G401.6 (cell line): ENCODE measurements around the gene FITM2.
"Not testable (repeated sequence)": the region's sequence is repeated elsewhere in the genome, so short reads cannot be mapped to it uniquely, and the experiment has no call there.

ENCODE experiments used
- FAIRE-seq: peaks from 2 replicates; lab custom pipeline; 2012; peaks lifted over from hg19 to GRCh38; lab: Jason Lieb, UNC

The FITM2 gene

DNA sequence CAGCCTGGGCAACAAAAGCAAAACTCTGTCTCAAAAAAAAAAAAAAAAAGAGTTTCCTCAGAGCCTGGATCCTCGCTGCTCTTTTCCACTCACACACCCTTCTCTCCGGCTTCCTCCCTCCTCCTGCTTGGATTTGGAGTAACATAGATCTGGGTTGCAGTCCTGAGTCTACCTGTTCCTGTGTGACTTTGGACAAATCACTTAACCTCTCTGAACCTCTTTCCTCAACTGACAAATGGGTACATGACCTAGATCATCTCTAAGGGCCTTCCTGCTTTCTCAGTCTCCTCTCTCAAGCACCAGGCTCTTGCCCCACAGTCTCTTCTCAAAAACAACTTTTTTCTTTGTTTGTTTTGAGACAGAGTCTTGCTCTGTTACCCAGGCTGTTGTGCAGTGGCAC is 20.2 kb upstream of the FITM2 start:
- FAIRE-seq: no peak

DNA sequence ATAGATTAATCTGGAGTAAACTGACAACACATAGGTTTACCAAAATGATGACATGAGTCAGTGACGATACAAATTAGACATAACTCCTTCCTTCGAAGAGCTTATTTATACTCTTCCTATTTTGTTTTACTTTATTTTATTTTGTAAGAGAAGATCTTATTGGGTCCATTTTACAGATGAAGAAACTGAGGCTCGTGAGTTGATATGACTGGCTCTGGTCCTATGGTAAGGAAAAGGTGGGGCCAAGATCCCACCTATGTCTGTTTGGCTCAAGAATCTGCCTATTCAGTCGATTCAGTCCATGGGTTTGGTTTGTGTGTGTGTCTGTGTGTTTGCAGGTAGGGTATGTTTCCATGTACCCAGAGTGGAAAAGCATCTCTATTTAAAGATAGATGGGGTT is 17.4 kb upstream of the FITM2 start:
- FAIRE-seq: no peak

DNA sequence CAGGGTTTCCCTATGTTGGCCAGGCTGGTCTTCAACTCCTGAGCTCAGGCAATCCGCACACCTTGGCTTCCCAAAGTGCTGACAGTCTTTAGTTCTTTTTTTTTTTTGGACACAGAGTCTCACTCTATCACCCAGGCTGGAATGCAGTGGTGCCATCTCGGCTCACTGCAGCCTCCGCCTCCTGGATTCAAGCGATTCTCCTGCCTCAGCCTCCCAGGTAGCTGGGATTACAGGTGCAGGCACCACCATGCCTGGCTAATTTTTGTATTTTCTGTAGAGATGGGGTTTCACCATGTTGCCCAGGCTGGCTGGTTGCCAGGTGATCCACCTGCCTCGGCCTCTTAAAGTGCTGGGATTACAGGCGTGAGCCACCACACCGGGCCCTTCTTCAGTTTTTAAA is 16.7 kb upstream of the FITM2 start:
- not testable (repeated sequence) for FAIRE-seq

DNA sequence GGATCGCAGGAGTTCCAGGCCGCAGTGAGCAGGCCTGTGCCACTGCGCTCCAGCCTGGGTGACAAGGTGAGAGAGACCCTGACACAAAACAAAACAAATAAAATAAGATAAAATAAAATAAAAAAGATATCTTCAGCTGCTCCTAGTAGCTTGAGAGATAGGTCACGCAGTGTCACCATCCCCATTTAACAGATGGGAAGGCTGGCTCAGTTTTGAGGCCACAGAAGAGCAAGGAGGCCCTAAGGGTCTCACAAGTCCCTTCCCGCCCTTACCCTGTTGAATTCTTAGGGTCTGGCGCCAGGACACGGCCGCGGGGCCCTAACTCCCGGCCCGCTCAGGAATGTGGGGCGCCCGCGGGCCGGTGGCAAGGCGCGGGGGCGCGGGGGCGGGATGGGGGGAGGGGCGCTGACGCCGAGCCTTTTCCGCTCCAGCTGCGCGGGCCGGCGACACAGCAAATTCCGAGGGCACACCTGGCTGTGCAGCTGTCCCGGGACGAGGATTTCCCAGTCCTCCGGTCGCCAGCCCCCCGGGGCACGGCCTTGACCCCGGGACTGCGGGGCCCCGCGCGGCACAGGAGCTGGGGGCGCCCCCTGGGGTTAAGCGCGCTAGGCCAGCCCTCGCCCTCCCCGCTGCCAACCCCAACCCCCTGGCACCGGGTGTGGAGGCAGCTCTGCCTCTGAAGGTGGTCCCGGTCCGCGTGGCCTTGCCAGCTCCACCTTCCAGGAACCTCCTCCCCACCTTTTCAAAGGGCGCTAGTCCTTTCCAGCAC is 15.6 kb upstream of the FITM2 start:
- no peak for FAIRE-seq

DNA sequence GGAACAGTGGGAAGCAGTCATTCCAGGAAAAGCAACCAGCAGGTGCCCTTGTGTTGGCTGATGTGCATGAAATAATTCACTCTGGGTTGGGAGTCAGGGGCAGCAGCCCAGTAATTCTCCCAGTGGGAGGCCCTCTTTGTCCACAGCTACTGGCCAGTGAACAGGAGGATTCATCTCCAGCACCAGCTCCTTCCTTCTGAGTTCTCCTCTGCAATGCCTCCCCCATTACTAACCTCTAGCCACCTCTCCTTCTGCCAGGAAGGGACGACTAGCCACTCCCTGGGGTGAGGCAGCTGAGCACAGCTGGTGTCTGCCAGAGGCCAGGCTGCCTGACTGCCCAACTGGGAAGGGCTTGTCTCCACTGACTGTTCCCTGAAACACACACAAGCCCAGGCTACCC is 13.3 kb upstream of the FITM2 start:
- no peak for FAIRE-seq

DNA sequence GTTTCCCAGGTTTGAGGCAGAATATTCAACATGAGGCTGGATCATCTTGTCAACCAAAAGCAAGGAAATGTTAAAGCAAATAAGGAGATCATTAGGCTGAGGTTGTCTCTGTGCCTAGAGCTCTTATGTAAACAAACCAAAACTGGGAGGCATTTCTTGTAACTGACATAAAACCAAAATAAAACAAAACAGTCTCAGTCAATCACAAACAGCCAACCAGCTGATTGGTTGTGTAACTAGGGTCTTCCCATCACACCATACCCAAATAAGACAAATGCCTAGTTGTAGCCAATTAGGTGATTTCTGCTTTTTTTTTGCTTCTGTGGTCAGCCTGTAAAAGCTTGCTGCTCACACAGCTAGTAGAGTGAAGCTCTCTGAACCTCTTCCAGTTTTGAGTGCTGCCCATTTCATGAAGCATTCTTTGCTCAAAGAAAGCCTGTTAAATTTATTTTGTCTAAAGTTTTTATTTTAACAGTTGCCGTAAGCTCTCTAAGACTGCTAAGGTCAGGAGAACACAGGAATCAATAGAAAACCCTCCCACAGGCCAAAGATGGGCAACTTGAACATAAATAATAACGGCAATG is 8.9 kb upstream of the FITM2 start:
- no peak for FAIRE-seq

DNA sequence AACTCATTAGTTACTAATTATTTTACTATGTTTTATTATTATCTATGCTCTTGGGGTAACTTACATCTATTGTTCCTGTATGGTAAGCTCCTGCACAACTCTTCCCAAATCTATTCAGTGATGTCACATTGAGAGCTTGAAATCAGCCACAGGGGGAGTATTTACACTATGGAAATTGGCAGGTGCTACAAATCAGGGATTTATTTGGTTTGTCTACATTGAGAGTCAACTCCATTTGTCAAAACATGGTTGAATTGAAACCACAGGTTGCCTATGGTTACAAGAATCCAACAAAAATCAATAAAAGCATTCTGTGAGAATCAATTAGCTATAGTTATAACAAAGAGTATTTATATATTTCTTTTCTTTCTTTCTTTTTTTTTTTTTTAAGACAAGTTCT is 3.9 kb upstream of the FITM2 start:
- no peak for FAIRE-seq

DNA sequence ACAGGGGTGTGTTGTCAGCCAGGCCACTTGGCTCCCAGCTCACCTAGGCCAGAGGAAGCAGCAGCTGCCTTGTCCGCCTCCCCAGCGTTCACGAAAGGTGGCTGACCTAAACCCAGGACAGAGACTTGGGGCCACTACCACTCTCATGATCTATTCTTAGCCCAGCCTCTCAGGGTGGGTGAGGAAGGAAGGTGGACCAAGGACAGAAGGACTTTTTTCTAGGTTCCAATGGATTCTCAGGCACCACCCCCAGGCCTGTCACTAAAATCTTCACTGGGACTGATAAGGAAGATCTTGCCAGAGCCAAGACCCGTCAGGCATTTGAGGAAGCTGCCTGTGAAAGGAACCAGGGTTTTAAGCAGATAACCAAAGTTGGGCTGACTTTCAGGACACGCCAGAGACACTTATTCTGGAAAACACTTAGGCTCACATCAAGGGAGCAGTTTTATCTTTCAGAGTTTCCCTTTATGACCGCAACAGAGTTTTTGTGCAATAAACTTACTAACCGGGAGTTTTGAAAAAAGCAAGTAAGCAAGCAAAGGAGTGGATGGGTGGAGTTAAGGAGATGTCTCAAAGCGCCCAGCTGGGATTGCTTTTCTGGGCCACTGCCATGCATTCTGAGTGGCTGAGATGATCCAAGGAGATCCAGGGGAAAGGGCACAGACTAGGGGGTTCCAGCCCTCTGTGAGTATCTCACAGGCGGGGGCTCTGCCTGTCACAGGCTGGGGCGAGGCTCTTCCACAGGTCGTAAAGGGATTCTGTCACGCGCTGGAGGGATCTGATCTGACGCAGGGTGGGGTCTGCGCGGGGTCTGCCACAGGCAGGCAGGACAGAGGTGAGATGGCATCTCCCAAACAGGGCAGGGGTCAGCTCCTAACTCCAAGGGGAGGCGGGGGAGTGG is 989 bp downstream of the FITM2 start:
- no peak for FAIRE-seq

DNA sequence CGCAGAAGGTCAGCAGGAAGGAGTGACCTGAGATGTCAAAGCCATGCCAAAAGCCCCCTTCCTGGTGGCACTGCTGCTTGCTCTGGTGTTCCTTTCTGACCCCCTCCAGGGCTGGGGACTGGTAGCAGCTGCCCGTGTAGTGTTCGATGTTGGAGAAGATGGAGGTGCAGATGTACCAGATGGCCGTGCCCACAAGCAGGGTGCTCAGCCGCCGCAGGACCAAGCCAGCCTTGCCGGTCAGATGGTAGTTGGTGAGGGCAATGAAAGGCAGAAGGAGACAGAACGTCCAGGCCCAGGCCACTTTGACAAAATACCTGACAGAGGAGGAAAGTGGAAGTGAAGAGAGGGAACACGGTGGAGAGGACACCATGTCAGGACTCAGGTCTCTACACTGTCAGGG is 4.1 kb downstream of the FITM2 start:
- FAIRE-seq: no peak

DNA sequence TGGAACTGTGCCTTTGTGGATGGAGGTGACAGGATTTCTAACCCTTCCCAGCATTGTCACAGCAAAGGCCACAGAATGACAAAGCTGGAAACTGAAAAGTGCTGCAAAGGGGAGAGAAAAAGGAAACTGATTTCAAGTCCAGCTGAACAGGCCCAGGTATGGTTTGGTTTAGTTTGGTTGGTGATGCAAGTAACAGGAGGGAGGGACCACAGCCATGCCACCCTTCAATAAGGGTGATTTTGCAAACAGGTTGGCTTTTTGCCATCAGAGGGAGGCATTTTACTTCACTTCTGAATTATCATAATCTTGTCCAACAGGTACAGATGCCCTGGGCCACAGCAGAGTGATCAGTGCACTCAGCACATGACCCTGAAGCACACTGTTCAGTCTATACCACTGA is 6.6 kb downstream of the FITM2 start:
- FAIRE-seq: no peak

DNA sequence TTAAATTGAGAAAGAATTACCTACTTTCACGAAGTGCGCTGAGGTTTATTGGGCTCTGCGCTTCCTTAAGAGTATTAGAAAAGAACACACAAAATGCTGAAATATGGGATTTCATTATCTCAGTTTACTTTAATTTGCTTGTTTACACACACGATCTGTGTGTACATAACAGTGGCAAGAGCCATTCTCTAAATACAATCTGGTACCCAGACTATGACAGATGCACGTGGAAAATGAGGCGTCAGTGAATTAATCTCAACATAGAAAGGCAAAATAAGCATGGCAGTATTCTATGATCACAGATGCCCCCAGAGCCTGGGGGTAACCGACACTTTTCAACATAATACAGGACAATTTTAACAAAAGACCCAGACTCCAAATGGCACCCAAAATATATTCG is 8.3 kb downstream of the FITM2 start:
- no peak for FAIRE-seq

DNA sequence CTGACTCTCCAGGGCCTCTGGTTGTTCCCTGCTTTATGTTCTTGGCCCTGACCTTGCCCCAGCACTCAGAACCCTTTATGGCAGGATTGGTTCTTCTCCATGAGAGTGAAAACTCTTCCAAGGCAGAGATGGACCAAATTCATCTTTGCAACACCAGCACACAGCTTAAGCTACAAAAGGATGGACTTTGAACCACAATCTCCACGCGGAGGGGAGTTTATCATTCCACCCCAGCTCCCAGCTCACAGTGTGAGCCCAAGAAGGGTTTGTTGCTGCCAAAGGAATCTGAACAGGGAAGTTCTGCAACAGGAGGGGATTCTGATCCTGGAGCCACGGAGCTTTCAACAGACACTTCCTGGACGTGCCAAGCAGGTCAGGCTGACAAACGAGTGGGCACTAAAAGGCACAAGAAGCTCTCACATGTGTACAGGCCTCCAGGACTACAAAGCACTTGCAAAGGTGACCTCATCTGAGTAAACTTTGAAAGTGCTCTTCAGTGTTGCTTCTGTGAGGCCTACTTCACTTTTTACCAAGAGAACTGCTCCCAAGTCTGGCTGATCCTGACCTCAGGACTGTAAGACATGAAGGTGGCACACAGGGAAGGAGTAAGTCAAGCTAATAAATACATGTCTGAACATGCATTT is 8.9 kb downstream of the FITM2 start:
- FAIRE-seq: no peak

DNA sequence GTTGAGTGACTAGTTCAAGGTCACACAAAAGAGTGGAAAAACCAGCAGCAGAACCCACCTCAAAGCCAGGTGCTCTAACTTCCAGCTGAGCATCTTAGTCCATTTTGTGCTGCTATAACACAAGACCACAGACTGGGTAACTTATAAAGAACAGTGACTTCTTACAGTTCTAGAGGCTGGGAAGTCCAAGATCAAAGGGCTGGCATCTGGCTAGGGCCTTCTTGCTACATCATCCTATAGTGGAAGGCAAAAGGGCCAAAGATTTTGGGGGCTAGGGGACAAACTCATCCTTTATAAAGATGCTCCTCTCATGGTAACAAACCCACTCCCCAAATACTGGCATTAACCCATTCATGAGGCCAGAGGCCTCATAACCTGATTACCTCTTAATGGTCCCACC is 9.7 kb downstream of the FITM2 start:
- FAIRE-seq: no peak

DNA sequence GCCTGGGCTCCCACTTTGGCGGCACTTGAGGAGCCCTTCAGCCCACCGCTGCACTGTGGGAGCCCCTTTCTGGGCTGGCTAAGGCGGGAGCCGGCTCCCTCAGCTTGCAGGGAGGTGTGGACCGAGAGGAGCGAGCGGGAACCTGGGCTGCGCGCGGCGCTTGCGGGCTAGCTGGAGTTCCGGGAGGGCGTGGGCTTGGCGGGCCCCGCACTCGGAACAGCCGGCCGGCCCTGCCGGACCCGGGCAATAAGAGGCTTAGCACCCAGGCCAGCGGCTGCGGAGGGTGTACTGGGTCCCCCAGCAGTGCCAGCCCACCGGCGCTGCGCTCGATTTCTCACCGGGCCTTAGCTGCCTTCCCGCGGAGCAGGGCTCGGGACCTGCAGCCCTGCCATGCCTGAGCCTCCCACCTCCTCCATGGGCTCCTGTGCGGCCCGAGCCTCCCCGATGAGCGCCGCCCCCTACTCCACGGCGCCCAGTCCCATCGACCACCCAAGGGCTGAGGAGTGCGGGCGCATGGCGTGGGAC is 11.9 kb downstream of the FITM2 start:
- not testable (repeated sequence) for FAIRE-seq

DNA sequence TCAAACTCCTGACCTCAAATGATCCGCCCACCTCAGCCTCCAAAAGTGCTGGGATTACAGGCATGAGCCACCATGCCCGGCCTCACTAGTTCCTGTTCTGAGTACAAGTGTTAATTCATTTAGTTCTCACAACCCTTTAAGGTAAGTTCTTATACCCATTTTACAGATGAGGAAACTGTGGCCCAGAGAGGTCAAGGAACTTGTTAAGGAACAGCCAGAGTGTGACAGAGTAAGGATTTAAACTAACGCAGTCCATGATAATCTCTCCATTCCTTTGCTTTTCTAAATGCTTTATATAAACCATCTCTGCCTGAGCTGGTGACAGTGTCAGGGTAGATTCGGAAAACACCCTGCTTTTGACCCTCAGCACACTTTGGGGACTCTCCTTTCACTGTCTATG is 13.3 kb downstream of the FITM2 start:
- no peak for FAIRE-seq

DNA sequence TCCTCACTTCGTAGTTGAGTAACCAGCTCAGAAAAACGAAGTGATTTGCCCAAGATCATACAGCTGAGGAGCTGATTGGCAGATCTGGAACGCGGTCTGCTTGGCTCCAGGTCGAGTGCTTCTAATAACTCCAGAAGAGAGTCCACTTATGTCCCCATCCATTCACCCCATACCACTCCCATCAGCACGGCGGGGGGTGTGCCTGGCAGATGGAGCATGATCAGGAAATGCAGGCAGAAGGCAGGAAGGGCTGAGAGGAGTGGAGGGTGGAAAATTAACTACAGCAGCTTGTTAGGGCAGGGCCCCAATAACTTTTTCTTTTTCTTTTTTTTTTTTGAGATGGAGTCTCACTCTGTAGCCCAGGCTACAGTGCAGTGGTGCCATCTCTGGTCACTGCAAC is 15.0 kb downstream of the FITM2 start:
- no peak for FAIRE-seq

DNA sequence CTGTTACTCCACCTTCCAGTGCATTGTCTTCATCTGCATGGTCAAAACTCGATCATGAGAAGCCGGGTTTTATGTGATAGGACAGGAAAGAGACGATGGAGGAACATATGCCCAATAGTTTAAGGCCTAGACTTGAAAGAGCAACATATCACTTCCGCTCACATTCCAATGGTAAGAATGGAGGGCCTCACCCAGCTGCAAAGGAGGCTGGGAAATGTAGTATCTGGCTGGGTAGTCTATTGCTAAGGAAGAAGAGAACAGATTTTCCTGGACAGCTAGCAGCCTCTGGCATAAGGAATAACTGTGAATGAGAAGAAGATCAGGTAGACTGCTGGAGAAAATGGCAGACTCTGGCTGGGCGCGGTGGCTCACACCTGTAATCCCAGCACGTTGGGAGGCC is 19.2 kb downstream of the FITM2 start:
- FAIRE-seq: no peak

DNA sequence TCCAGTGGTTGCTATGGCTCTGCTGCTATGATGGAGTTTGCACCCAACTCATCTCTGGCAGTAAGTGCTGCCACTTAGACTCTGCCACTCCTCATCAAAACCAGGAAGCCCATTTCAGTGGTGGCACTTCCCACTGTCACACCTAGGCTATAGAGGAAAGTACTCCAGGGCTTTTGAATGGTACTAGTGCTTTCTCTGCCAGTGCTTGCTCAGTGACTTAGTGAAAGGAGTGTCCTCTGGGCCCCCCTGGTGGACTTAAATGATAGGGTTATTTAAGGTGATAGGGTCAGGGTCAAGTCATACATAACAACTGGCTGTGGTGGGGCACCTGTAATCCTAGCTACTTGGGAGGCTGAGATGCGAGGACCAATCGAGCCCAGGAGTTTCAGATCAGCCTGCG is 22.8 kb downstream of the FITM2 start:
- no peak for FAIRE-seq

DNA sequence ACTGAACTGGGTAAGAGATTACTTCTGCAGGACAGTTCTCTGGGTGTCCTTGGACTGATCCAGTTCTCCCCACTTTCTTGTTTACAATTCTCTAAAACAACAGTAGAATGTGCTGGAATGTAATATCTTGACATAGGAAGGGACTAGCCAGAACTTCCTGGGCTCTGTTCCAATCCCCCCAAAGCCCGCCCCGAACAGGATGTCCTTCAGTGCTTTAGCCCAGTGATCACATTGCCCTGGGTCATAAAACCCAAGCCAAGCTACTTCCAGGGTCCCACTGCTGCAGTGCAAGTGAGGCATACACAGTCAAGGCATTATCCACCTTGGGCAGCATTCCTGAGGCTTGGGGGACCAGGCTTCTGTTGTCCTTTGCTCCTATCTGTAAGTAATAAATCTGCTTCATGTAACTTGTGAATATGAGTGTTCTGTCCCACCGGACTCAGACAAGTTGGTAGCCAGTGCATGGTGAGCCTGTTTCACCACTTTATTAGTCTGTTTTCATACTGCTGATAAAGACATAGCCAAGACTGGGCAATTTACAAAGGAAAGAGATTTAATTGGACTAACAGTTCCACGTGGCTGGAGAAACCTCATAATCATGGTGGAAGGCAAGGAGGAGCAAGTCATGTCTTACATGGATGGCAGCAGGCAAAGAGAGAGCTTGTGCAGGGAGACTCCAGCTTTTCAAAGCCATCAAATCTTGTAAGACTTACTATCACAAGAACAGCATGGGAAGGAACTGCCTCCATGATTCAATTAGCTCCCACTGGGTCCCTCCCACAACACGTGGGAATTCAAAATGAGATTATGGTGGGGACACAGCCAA is 23.5 kb downstream of the FITM2 start:
- FAIRE-seq: no peak

DNA sequence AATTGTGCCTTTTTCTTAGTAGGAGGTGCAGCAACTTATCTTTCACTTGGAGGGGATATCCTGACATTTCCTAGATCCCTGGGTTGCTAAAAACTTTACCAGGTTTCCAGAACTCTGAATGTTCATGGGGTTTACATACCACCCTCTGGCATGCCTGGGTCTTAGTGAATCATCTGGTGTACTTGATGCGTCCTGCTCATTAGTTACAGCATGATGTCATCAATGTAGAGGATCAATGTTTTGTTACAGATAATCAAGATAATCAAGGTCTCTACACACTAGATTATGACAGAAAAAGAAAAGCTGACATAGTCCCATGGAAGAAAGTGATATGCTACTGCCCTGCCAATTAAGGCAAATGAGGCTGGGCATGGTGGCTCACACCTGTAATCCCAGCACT is 27.0 kb downstream of the FITM2 start:
- no peak for FAIRE-seq

DNA sequence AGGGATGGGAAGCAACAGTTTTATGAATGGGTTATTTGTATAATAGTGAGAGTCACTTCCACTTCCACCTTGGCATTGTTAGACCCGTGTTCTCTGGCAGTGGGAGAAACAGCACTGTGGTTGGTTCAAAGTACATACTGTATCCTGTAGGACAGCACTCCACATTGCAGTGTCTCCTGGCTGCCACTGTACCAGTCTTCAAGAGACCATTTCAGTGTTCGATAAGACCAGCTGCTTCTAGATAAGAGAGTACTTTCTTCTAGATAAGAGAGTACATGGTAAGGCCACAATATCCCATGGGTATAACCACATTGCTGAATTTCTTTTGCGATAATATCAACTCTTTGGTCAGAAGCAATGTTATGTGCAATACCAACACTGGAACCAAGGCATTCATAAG is 28.8 kb downstream of the FITM2 start:
- no peak for FAIRE-seq

DNA sequence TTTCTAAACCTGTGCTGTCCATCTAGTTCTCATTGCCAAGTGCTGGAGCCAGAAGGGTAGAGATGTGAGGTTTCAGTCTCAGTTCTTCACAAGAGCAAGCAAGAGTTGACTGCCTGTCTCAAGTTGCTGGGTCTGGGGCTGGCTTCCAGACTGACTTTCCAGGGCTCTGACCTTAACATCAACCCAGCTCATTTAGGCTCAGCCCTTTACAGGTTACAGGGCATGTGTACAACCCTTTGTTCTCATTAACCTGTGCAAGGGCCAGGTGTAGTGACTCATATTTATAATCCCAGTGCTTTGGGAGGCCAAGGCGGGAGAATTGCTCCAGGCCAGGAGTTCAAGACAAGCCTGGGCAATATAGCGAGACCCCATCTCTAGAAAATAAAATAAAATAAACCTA is 30.6 kb downstream of the FITM2 start:
- no peak for FAIRE-seq
